GM12872 (cell line): ENCODE measurements around the gene FZR1.

Experiments used
- CTCF ChIP-seq: IDR thresholded peaks from 3 replicates; pipeline ENCODE4 v1.5.1; 2011; ENCODE audit warnings: low read depth, mild to moderate bottlenecking, low read length, moderate library complexity; ENCODE audit not compliant: insufficient read depth

Gene FZR1

GRCh38 chr19:3468211-3468610, 37.9 kb upstream of the FZR1 start:
- TF ChIP-seq CTCF, result no peak

DNA sequence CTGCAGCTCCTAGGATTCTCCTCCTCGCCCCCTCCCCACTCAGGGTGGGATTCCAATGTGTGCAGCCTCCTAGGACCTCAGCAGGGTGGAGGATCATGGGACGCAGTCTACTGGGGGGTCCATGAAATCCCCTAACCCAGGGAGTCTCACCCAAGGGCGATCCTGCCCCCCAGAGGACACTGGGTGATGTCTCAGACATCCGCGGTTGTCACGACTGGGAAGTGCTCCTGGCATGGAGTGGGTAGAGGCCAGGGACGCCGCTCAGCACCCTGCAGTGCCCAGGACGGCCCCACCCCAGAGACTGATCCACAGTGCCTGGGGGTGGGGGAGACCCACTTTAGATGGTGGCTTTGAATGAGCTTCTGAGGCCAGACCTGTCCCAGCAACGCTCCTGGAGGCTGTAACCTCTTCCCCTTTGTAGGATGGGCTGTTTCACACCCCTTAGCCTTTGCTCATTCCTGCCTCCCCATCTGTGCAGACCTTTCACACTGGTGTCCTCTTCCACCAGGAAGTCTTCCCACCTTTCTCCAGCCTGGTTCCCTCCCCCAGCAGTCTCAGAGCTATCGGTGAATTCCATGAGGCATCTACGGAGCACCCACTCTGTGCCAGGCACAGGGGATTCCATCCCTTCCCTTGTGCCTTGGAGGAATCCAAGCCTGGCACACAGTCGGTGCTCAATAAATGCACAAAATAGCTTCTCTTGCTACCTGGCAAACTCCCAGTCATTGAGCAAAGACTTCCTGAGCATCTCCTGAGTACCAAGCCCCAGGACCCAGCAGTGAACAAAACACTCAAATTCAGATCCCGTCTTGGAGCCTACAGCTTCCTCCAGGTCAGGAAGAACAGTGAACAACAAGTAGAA, 36.2 kb upstream of the FZR1 start:
- no peak for TF ChIP-seq CTCF

- TF ChIP-seq CTCF, result no peak
These were observed 35.5 kb upstream of the FZR1 start for GRCh38 chr19:3470500-3471128.

DNA sequence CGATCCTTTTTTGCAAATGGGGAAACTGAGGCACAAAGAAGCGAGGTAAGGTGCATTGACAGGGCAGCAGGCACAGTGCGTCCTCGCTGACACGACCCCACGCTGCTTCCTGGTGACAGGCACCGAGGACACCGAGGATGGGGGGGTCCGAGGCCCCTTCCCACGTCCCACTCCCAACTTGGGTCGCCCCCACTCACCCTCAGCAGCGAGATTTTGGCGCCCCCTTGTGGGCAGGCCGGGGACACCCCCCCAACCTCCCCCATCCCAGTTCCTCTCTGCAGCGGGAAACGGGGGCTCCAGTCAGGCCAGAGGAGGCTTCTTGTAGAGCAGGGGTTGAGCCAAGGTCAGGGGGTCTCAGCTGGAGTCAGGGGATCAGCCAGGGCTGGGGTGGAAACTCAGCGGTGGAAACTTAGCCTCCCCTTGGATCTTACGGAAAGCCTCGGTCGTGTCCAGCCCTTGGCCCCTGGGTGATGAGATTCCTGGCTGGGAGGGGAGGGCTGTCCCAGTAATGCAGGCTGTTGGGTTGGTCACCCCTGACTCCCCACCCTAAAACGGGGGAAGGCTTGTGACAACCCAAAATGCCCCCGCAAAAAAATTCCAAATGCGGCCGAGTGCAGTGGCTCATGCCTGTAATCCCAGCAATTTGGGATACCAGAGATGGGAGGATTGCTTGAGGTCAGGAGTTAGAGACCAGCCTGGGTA, 34.0 kb upstream of the FZR1 start:
- peak; percentile 83 for TF ChIP-seq CTCF

- no peak for TF ChIP-seq CTCF
These were observed 32.1 kb upstream of the FZR1 start for GRCh38 chr19:3474010-3474409.

DNA sequence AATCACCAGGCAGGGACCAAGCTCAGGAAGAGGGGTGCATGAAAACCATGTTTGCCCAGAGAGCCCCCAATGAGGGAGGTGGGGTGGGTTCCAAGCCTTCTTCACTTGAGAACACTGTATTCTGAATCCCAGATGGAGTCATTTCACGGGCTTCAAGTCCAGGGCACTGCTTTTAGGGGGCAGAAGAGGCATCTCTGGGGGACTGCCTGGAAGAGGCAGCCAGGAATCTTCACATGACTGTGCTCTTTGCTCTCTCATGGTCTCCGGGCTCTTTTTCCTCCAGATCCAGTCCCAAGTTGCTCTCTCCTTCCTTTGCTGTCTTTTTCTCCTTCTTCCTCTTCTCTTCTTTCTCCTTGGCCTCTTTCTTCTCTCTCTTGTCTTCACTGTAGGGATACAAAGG, 31.5 kb upstream of the FZR1 start:
- no peak for TF ChIP-seq CTCF

DNA sequence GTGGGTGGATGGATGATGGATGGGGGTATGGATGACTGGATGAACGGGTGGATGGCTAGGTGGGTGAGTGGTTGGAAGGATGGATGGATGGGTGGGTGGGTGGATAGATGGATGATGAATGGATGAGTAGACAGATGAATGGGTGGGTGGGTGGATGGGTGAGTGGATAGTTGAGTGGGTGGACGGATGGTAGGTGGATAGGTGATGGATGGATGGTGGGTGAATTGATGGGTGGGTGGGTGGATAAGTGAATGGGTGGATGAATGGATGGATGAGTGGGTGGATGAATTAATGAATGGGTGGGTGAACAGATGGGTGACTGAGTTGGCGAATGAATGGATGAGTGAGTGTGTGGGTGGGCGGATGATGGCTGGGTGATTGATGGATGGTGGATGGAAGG, 30.7 kb upstream of the FZR1 start:
- TF ChIP-seq CTCF, result no peak
